WI38 (cell line): ENCODE measurements around the gene MRPS27.

Experiments used
- H3K4me3 ChIP-seq: 2 replicates; pipeline ENCODE4 v1.5.1; 2011; ENCODE audit warnings: low read depth, mild to moderate bottlenecking, control low read depth, low read length
- CTCF ChIP-seq: IDR thresholded peaks from 2 replicates; pipeline ENCODE4 v1.5.1; 2012; ENCODE audit warnings: low read depth, mild to moderate bottlenecking, control low read depth, low read length

The MRPS27 gene

GRCh38 chr5:72351376-72351775, 31.3 kb upstream of the MRPS27 start:
- no peak for TF ChIP-seq CTCF
- H3K4me3 ChIP-seq = no peak overlapping the region

GRCh38 chr5:72347801-72348308, 27.8 kb upstream of the MRPS27 start:
- no peak overlapping the region for H3K4me3 ChIP-seq
- no peak for TF ChIP-seq CTCF

GRCh38 chr5:72346398-72346797, 26.4 kb upstream of the MRPS27 start:
- TF ChIP-seq CTCF = no peak
- no peak overlapping the region for H3K4me3 ChIP-seq

GRCh38 chr5:72338689-72339209, 18.7 kb upstream of the MRPS27 start:
- no peak overlapping the region for H3K4me3 ChIP-seq
- no peak for TF ChIP-seq CTCF

- no peak for TF ChIP-seq CTCF
These were observed 17.1 kb upstream of the MRPS27 start for GRCh38 chr5:72337159-72337558.

GRCh38 chr5:72330712-72331111, 10.7 kb upstream of the MRPS27 start:
- no peak for TF ChIP-seq CTCF
- no peak overlapping the region for H3K4me3 ChIP-seq

More at GRCh38 chr5:72337159-72337558, 17.1 kb upstream of the MRPS27 start:
- H3K4me3 ChIP-seq = no peak overlapping the region

GRCh38 chr5:72328172-72328571, 8.1 kb upstream of the MRPS27 start:
- TF ChIP-seq CTCF = no peak

More at GRCh38 chr5:72328172-72328571, 8.1 kb upstream of the MRPS27 start:
- H3K4me3 ChIP-seq = no peak overlapping the region
